Measurements from ENCODE around the gene FOXJ2.
"Not testable (repeated sequence)": the region's sequence is repeated elsewhere in the genome, so short reads cannot be mapped to it uniquely, and the experiment has no call there.

Gene FOXJ2

DNA sequence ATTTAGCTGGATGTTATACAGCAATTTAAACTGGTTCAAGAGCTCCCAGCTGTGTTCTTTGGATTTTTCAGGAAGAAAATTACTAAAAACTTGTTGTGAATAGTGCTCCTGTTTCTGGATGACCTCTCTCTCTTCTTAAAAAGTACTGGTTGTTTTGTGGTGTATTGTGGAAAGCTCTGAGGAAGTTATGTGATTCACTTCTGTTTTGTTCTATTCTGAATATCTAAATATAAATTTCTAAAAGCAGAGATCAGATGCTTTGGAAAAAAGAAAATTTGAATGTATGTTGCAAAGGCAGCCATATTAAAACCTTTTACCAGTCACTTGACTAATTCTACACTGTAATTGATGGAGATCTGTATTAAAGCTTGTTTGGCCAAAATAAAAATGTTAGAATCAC is 37.1 kb downstream of the FOXJ2 start:
- H3K4me3 ChIP-seq (ENCODE audit: low read depth, low read length), result no peak overlapping the region
- no peak for DNase-seq (ENCODE audit: low read depth, low spot score)
- TF ChIP-seq, protein P1, sequence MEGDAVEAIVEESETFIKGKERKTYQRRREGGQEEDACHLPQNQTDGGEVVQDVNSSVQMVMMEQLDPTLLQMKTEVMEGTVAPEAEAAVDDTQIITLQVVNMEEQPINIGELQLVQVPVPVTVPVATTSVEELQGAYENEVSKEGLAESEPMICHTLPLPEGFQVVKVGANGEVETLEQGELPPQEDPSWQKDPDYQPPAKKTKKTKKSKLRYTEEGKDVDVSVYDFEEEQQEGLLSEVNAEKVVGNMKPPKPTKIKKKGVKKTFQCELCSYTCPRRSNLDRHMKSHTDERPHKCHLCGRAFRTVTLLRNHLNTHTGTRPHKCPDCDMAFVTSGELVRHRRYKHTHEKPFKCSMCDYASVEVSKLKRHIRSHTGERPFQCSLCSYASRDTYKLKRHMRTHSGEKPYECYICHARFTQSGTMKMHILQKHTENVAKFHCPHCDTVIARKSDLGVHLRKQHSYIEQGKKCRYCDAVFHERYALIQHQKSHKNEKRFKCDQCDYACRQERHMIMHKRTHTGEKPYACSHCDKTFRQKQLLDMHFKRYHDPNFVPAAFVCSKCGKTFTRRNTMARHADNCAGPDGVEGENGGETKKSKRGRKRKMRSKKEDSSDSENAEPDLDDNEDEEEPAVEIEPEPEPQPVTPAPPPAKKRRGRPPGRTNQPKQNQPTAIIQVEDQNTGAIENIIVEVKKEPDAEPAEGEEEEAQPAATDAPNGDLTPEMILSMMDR (IDR thresholded peaks at IDR 0.05; ENCODE audit: low read depth, low read length), result no peak
- in situ Hi-C loops (cut with HindIII; ENCODE audit: low sequenced_read_pairs), result no loop called here

DNA sequence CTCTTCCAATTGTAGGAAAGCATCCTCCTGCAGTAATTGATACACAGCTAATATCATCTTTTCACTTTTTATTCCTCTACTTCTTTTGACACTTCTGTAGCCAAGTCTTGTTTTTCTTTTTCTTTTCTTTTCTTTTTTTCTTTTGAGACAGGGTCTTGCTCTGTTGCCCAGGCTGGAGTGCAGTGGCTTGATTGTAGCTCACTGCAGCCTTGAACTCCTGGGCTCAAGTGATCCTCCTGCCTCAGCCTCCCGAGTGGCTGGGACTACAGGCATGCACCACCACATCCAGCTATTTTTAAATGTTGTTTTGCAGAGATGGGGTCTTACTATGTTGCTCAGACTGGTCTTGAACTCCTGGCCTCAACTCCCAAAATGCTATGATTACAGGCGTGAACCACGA is 39.3 kb downstream of the FOXJ2 start:
- H3K4me3 ChIP-seq (ENCODE audit: low read depth, low read length); in situ Hi-C loops (cut with HindIII; ENCODE audit: low sequenced_read_pairs); DNase-seq (ENCODE audit: low read depth, low spot score): not testable (repeated sequence)

DNA sequence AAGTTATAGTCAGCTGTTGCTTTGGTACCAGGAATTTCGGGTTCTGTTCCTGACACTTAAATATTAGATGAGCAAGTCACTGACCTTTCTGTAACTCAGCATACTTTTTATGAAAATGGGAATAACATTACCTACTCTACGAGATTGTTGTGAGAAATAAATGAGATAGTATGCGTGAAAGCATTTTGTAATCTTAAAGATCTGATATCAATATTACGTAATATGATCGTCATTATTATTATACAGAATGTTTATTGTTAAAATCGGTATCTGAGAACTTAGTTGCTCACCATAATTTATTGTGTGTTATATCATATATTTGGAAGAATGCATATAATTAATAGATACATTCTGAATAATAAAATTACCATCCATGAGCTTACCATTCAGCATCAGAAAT is 43.4 kb downstream of the FOXJ2 start:
- DNase-seq (ENCODE audit: low read depth, low spot score), result no peak
- TF ChIP-seq, protein P1 (IDR thresholded peaks at IDR 0.05; ENCODE audit: low read depth, low read length), result no peak
- in situ Hi-C loops (cut with HindIII; ENCODE audit: low sequenced_read_pairs), result no loop called here
- no peak overlapping the region for H3K4me3 ChIP-seq (ENCODE audit: low read depth, low read length)

DNA sequence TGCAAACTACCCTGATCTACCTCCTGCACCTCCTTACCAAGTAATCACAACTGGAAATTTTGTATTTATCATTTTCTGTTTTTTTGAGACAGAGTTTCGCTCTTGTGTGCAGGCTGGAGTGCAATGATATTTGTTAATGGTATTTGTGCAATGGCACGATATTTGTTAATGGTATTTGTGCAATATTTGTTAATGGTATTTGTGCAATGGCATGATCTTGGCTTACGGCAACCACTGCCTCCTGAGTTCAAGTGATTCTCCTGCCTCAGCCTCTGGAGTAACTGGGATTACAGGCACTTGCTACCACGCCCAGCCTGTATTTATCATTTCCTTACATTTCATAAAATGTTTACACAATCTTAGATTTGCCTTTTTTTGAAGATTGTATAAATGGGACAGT is 43.9 kb downstream of the FOXJ2 start:
- TF ChIP-seq, protein P1 (IDR thresholded peaks at IDR 0.05; ENCODE audit: low read depth, low read length), result no peak
- DNase-seq (ENCODE audit: low read depth, low spot score), result no peak
- in situ Hi-C loops (cut with HindIII; ENCODE audit: low sequenced_read_pairs), result no loop called here
- H3K4me3 ChIP-seq (ENCODE audit: low read depth, low read length), result no peak overlapping the region

DNA sequence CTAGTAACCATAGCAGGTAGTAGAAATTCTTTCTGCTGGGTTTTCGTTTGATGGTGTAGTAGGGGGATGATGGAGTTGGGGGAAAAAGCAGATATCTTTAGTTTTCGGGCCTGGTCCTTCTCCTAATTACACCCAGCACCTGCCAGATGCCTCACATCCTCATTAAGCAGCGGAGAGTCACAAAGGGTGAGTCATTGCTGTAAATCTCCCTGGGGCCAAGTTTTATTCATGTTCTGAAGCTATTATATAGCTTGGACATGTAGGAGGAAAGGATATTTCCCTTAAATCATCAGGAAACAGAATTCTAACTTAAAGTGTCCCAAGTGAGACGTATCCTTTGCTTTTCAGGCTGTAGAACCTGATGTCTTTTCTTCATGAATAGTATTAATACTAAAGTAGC is 44.7 kb downstream of the FOXJ2 start:
- DNase-seq (ENCODE audit: low read depth, low spot score), result peak; percentile 43
- in situ Hi-C loops (cut with HindIII; ENCODE audit: low sequenced_read_pairs), result no loop called here
- TF ChIP-seq, protein P1 (IDR thresholded peaks at IDR 0.05; ENCODE audit: low read depth, low read length), result no peak
- H3K4me3 ChIP-seq (ENCODE audit: low read depth, low read length), result no peak overlapping the region

DNA sequence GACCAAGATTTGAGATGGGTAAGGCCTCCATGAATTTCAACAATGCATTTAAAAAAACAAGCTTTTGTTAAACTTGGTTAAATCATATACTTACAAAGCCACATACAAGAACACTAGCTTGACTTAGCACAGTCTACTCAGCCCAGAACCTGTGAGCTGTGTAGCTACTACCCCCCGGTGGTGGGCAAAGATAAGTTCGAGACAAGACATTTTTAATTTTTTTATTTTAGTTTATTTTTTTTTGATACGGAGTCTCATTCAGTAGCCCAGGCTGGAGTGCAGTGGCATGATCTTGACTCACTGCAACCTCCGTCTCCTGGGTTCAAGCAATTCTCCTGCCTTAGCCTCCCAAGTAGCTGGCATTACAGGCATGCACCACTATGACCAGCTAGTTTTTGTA is 45.9 kb downstream of the FOXJ2 start:
- no peak overlapping the region for H3K4me3 ChIP-seq (ENCODE audit: low read depth, low read length)
- TF ChIP-seq, protein P1 (IDR thresholded peaks at IDR 0.05; ENCODE audit: low read depth, low read length), result peak; percentile 56
- peak; percentile 86 for DNase-seq (ENCODE audit: low read depth, low spot score)
- in situ Hi-C loops (cut with HindIII; ENCODE audit: low sequenced_read_pairs), result no loop called here

DNA sequence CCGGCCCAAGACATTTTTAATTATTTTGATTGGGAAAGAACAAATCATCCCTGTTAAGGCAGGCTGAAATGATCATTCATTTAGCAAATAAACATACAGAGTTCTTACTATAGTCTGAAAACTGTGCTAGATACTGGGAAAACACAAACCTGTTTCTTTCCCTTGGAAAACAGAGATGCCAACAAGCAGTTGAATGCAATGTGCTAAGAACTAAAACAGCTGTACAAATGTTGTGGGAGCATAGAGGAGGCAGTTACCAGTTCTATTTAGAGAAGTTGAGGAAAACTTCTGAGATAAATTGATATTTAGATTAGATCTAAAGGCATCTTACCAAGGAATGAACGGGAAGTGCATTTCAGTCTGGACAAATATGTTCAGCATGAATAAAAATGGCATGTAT is 46.4 kb downstream of the FOXJ2 start:
- TF ChIP-seq, protein P1 (IDR thresholded peaks at IDR 0.05; ENCODE audit: low read depth, low read length), result no peak
- no peak overlapping the region for H3K4me3 ChIP-seq (ENCODE audit: low read depth, low read length)
- no peak for DNase-seq (ENCODE audit: low read depth, low spot score)
- in situ Hi-C loops (cut with HindIII; ENCODE audit: low sequenced_read_pairs), result no loop called here

All from astrocyte of the spinal cord (primary cell).